Keratinocyte (primary cell): ENCODE results near the gene PACS2. TPM values are rescaled to one million over a fixed set of nuclear protein-coding genes. Genes with fewer than 3 reads are reported as not detected.

Source experiments
- DNase-seq: peaks from one replicate; pipeline ENCODE4 v3.0.0-alpha.2; 2011; ENCODE audit warnings: low read depth, missing footprints, low spot score
- FAIRE-seq: peaks from 2 replicates; lab custom pipeline; 2011; peaks lifted over from hg19 to GRCh38; lab: Jason Lieb, UNC
- H2AFZ ChIP-seq: 2 replicates; pipeline ENCODE4 v1.6.0; 2012; ENCODE audit warnings: low read length, control low read depth, inconsistent platforms; ENCODE audit not compliant: control insufficient read depth
- H3K27ac ChIP-seq: 2 replicates; pipeline ENCODE4 v1.5.1; 2011; ENCODE audit warnings: low read length; ENCODE audit not compliant: control insufficient read depth, insufficient read depth
- H3K27me3 ChIP-seq: 3 replicates; pipeline ENCODE4 v1.6.0; 2011; ENCODE audit warnings: low read length; ENCODE audit not compliant: control insufficient read depth, insufficient read depth; ENCODE audit errors: extremely low read depth
- H3K36me3 ChIP-seq, 2 experiments: 2 replicates in 1 of 2; 3 replicates in 1 of 2; pipeline ENCODE4 v1.5.1; 2011; ENCODE audit warnings: low read length in 2 of 2, mild to moderate bottlenecking in 1 of 2; ENCODE audit not compliant: control insufficient read depth in 2 of 2, insufficient read depth in 2 of 2; ENCODE audit errors: extremely low read depth in 1 of 2
- H3K4me1 ChIP-seq: 3 replicates; pipeline ENCODE4 v1.5.1; 2011; ENCODE audit warnings: low read length; ENCODE audit not compliant: control insufficient read depth, insufficient read depth; ENCODE audit errors: extremely low read depth
- H3K4me2 ChIP-seq: 3 replicates; pipeline ENCODE4 v1.6.0; 2011; ENCODE audit warnings: low read depth, low read length; ENCODE audit not compliant: control insufficient read depth, insufficient read depth; ENCODE audit errors: extremely low read depth
- H3K4me3 ChIP-seq, 3 experiments: fragments of 200-600 bp in 1 of 3; sonication (generic) in 1 of 3; 2 replicates in 2 of 3; 3 replicates in 1 of 3; pipeline ENCODE4 v1.5.1; 2011 to 2016; ENCODE audit warnings: low read length in 3 of 3, mild to moderate bottlenecking in 3 of 3, control low read depth in 2 of 3, inconsistent platforms in 1 of 3, low read depth in 1 of 3, mixed read lengths in 1 of 3, mixed run types in 1 of 3, moderate library complexity in 1 of 3; ENCODE audit not compliant: control insufficient read depth in 2 of 3, insufficient read depth in 2 of 3; ENCODE audit errors: extremely low read depth in 1 of 3
- H3K79me2 ChIP-seq: 2 replicates; pipeline ENCODE4 v1.6.0; 2012; ENCODE audit warnings: low read length; ENCODE audit not compliant: control insufficient read depth, insufficient read depth
- H3K9ac ChIP-seq: 3 replicates; pipeline ENCODE4 v1.6.0; 2011; ENCODE audit warnings: low read length; ENCODE audit not compliant: control insufficient read depth, insufficient read depth; ENCODE audit errors: extremely low read depth
- H3K9me1 ChIP-seq: 3 replicates; pipeline ENCODE4 v1.6.0; 2011; ENCODE audit warnings: low read length; ENCODE audit not compliant: control insufficient read depth, insufficient read depth; ENCODE audit errors: extremely low read depth
- H3K9me3 ChIP-seq: 2 replicates; pipeline ENCODE4 v1.5.1; 2012; ENCODE audit warnings: low read depth, low read length; ENCODE audit not compliant: control insufficient read depth
- H4K20me1 ChIP-seq: 3 replicates; pipeline ENCODE4 v1.6.0; 2011; ENCODE audit warnings: low read length; ENCODE audit not compliant: control insufficient read depth, insufficient read depth; ENCODE audit errors: extremely low read depth
- EZH2 ChIP-seq: IDR thresholded peaks from one replicate; pipeline ENCODE4 v1.6.1; 2012; ENCODE audit warnings: inconsistent platforms, mild to moderate bottlenecking, low read length, moderate library complexity
- dilution Hi-C: fragments of 300-500 bp; cut with MboI; formaldehyde crosslinking; loops from one replicate; pipeline ENCODE4 v1.7.0; 2020; ENCODE audit warnings: low sequenced_read_pairs; ENCODE audit not compliant: extremely low pct_ligation_motif_present
- polyA plus RNA-seq, 5 experiments: library from polyadenylated mRNA; depleted of rRNA in 3 of 5; stranded (reverse) in 3 of 5; stranded (forward) in 1 of 5; unstranded in 1 of 5; fragments of >200 nt; gene quantifications; 1 replicate in 1 of 5; 2 replicates in 3 of 5; 3 replicates in 1 of 5; pipeline versions ENCODE4 v1.2.1 to v1.2.3, GENCODE V29; 2011 to 2012; ENCODE audit warnings: missing spikeins in 2 of 5, low read depth in 1 of 5, low replicate concordance in 1 of 5
- TF ChIP-seq, protein P1 (sequence below), 3 experiments: IDR thresholded peaks in 1 of 3; conservative IDR thresholded peaks in 1 of 3; optimal IDR thresholded peaks in 1 of 3; 2 replicates in 2 of 3; 3 replicates in 1 of 3; pipeline versions ENCODE3 to v1.5.1; 2011; ENCODE audit warnings: low read length in 3 of 3, mild to moderate bottlenecking in 3 of 3, moderate library complexity in 2 of 3, control low read depth in 1 of 3, inconsistent platforms in 1 of 3; ENCODE audit not compliant: insufficient read depth in 2 of 3; ENCODE audit errors: extremely low read depth in 1 of 3

The PACS2 gene
- polyA plus RNA-seq, 1 donor (not counting 4 experiments of a cell fraction or from before 2014, with no cell fraction given), result 11.8 TPM

DNA sequence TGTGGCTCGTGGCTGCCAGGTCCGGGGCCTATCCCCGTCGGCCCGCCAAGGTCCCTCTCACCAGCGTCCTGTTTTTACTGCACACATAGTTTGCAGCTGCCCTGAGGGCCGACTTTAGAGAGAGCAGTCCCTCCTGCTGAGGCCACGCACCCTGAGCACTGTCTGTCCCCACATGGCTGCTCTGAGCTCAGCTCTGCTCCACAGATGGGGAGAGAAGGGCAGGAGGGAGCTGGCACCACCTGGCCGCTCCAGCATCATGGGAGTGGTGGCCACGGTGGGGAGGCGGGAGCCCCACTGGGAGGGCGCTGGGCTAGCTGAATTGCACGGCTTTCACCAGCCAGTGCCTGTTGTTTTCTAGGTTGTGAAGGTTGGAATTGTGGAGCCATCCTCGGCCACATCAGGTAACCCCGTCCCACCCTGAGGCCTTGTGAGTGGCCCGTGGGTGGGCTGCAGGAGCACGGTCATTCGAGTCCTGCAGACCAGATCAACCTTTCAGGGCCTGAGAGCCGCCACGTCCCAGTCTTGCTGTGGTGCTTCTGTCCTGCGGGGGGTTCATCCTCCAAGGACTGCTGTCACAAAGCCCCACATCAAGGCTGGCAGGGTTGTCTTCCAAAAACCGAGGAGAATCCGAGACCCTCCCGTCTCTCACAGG, 76.4 kb downstream of the PACS2 start:
- Histone ChIP-seq H3K9ac (no peak overlapping the region), H3K4me1 (no peaks in the 10 kb centered on the region), H2AFZ (no peak overlapping the region), H3K4me2 (no peak overlapping the region), H3K27ac (no peak overlapping the region), H3K4me3 (no peak overlapping the region), H3K9me3 (no peaks in the 10 kb centered on the region), H3K27me3 (no peaks in the 10 kb centered on the region), H4K20me1 (no peaks in the 10 kb centered on the region), H3K79me2 (no peaks in the 10 kb centered on the region), H3K9me1 (no peaks in the 10 kb centered on the region), H3K36me3 (peaks cover 0 to 2% of the 10 kb centered on the region in 2 experiments)
- dilution Hi-C loops, result no loop called here
- TF ChIP-seq EZH2, result no peak
- TF ChIP-seq, protein P1, sequence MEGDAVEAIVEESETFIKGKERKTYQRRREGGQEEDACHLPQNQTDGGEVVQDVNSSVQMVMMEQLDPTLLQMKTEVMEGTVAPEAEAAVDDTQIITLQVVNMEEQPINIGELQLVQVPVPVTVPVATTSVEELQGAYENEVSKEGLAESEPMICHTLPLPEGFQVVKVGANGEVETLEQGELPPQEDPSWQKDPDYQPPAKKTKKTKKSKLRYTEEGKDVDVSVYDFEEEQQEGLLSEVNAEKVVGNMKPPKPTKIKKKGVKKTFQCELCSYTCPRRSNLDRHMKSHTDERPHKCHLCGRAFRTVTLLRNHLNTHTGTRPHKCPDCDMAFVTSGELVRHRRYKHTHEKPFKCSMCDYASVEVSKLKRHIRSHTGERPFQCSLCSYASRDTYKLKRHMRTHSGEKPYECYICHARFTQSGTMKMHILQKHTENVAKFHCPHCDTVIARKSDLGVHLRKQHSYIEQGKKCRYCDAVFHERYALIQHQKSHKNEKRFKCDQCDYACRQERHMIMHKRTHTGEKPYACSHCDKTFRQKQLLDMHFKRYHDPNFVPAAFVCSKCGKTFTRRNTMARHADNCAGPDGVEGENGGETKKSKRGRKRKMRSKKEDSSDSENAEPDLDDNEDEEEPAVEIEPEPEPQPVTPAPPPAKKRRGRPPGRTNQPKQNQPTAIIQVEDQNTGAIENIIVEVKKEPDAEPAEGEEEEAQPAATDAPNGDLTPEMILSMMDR (optimal IDR thresholded peaks at IDR 0.05 in 1 of 3, IDR thresholded peaks at IDR 0.05 in 1 of 3, conservative IDR thresholded peaks at IDR 0.05 in 1 of 3; ENCODE audit: extremely low read depth in 1 of 3, insufficient read depth in 2 of 3, low read length in 3 of 3), result no peak
- FAIRE-seq, result no peak
- DNase-seq, result no peak

DNA sequence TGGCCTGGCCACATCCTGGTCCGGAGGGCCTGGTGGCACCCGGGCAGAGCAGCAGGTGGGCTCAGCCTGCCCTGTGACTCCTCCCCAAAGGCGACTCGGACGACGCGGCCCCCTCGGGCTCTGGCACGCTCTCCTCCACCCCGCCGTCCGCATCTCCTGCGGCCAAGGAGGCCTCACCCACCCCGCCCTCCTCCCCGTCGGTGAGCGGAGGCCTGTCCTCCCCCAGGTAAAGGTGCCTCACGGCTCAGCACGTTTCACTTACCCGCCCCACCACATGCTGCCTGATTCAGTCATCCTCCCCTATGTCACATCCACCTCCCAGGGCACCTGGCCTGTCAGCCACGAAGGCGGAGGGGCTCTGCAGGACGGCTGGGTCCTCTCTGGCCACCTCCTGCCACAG, 77.0 kb downstream of the PACS2 start:
- Histone ChIP-seq H3K36me3 (peaks cover 0 to 2% of the 10 kb centered on the region in 2 experiments), H3K79me2 (no peaks in the 10 kb centered on the region), H3K27me3 (no peaks in the 10 kb centered on the region), H2AFZ (no peak overlapping the region), H4K20me1 (no peaks in the 10 kb centered on the region), H3K4me1 (no peaks in the 10 kb centered on the region), H3K4me3 (no peak overlapping the region), H3K9me1 (no peaks in the 10 kb centered on the region), H3K9ac (no peak overlapping the region), H3K4me2 (no peak overlapping the region), H3K9me3 (no peaks in the 10 kb centered on the region), H3K27ac (no peak overlapping the region)
- TF ChIP-seq, protein P1 (optimal IDR thresholded peaks at IDR 0.05 in 1 of 3, IDR thresholded peaks at IDR 0.05 in 1 of 3, conservative IDR thresholded peaks at IDR 0.05 in 1 of 3; ENCODE audit: extremely low read depth in 1 of 3, insufficient read depth in 2 of 3, low read length in 3 of 3), result no peak
- TF ChIP-seq EZH2, result no peak
- dilution Hi-C loops, result no loop called here
- no peak for DNase-seq
- FAIRE-seq, result no peak
